HepG2 (cell line): ENCODE data around the gene PUDP. TPM values are rescaled to one million over a fixed set of nuclear protein-coding genes. Genes with fewer than 3 reads are reported as not detected.

Experiments used
- GLI4 ChIP-seq: sonication (generic); formaldehyde crosslinking; IDR thresholded peaks from 2 replicates; pipeline ENCODE4 v1.5.1; 2020; ENCODE audit warnings: missing genetic modification reagents, mild to moderate bottlenecking, moderate library complexity, borderline replicate concordance
- GLMP ChIP-seq: sonication (generic); formaldehyde crosslinking; IDR thresholded peaks from 2 replicates; pipeline ENCODE4 v1.9.0; 2021; ENCODE audit warnings: missing genetic modification reagents, mild to moderate bottlenecking, borderline replicate concordance
- NR2F6 ChIP-seq, 2 experiments: IDR thresholded peaks; 2 replicates each; pipeline ENCODE4 v1.6.1; 2016; ENCODE audit warnings: antibody characterized with exemption in 1 of 2, mild to moderate bottlenecking in 1 of 2
- RCOR2 ChIP-seq: IDR thresholded peaks from 2 replicates; pipeline ENCODE4 v1.6.1; 2016; ENCODE audit warnings: missing biosample characterization, missing genetic modification reagents
- ZBTB42 ChIP-seq: sonication (generic); formaldehyde crosslinking; IDR thresholded peaks from 2 replicates; pipeline ENCODE4 v1.5.0; 2020; ENCODE audit warnings: mild to moderate bottlenecking, missing genetic modification reagents
- ZNF354B ChIP-seq: sonication (generic); formaldehyde crosslinking; IDR thresholded peaks from 2 replicates; pipeline ENCODE4 v1.8.0; 2022; ENCODE audit warnings: mild to moderate bottlenecking, missing genetic modification reagents
- ZNF790 ChIP-seq: sonication (generic); formaldehyde crosslinking; IDR thresholded peaks from 2 replicates; pipeline ENCODE4 v1.8.0; 2022; ENCODE audit warnings: missing genetic modification reagents, mild to moderate bottlenecking, borderline replicate concordance
- polyA plus RNA-seq, 8 experiments: library from polyadenylated mRNA; depleted of rRNA in 3 of 8; stranded (reverse) in 7 of 8; unstranded in 1 of 8; fragments of >200 nt; fragmentation: Illumina TruSeq in 4 of 8; extraction: Trizol in 4 of 8; gene quantifications; 2 replicates each; pipeline versions ENCODE4 v1.2.1 to v1.2.3, GENCODE V29; 2011 to 2016; ENCODE audit warnings: low read depth in 4 of 8, missing spikeins in 1 of 8, mixed read lengths in 1 of 8; ENCODE audit not compliant: insufficient read depth in 1 of 8
- total RNA-seq, 5 experiments: library from RNA; depleted of rRNA; stranded (reverse); fragments of >200 nt; fragmentation: Illumina TruSeq; extraction: Trizol; gene quantifications; 2 replicates each; pipeline ENCODE4 v1.2.3, GENCODE V29; 2016; ENCODE audit warnings: low read depth in 1 of 5
- TF ChIP-seq, protein P1 (sequence below): sonication (generic); formaldehyde crosslinking; conservative IDR thresholded peaks from 2 replicates; pipeline ENCODE4 v1.8.0; 2022; ENCODE audit warnings: mild to moderate bottlenecking, moderate library complexity, missing genetic modification reagents
- TF ChIP-seq, protein P2 (sequence below): sonication (generic); formaldehyde crosslinking; IDR thresholded peaks from 2 replicates; pipeline ENCODE4 v1.4.0; 2020; ENCODE audit warnings: low read depth, mild to moderate bottlenecking, missing genetic modification reagents
- TF ChIP-seq, protein P3 (sequence below): sonication (generic); formaldehyde crosslinking; IDR thresholded peaks from 2 replicates; pipeline ENCODE4 v1.8.0; 2022; ENCODE audit warnings: missing genetic modification reagents, mild to moderate bottlenecking, borderline replicate concordance
- TF ChIP-seq, protein P4 (sequence below): sonication (generic); formaldehyde crosslinking; IDR thresholded peaks from 2 replicates; pipeline ENCODE4 v1.5.0; 2020; ENCODE audit warnings: missing genetic modification reagents

Gene PUDP
- total and polyA plus RNA-seq, 2 of the 13 experiments (the other 11 are each of a cell fraction or from before 2014, with no cell fraction given) = 7.5 to 23.5 TPM

DNA sequence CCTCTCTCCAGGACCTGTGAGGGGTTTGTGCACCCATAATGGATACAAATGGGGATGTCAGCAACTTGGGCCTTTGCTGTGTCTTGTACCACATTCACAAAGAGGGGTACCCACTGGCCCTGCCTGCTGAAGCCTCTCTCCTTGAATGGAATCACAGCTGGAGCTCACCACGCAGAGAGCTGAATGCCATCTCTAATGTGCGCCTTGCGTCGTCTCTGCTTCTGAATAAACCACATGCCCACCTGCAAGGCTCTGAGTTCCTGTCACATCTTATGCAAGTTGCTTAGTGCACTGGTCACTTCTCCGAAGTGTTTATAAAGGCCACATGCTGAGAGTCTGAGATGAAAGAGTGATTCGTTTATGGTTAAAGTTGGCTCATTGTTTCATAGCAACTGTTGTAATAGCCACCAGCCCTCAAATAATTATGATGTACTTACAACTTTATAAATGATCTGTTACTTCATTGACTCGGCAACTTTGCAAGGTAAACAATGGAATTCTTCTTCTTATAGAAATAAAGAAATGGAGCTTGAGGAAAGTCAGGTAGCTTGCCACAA lies 6.2 kb upstream of the PUDP start (continued):
- TF ChIP-seq GLMP (CRISPR knock-in tag) = no peak
- no peak for TF ChIP-seq ZNF790 (CRISPR knock-in tag)
- no peak for TF ChIP-seq RCOR2 (CRISPR knock-in tag)
- TF ChIP-seq ZBTB42 (CRISPR knock-in tag) = no peak
- TF ChIP-seq, protein P1, sequence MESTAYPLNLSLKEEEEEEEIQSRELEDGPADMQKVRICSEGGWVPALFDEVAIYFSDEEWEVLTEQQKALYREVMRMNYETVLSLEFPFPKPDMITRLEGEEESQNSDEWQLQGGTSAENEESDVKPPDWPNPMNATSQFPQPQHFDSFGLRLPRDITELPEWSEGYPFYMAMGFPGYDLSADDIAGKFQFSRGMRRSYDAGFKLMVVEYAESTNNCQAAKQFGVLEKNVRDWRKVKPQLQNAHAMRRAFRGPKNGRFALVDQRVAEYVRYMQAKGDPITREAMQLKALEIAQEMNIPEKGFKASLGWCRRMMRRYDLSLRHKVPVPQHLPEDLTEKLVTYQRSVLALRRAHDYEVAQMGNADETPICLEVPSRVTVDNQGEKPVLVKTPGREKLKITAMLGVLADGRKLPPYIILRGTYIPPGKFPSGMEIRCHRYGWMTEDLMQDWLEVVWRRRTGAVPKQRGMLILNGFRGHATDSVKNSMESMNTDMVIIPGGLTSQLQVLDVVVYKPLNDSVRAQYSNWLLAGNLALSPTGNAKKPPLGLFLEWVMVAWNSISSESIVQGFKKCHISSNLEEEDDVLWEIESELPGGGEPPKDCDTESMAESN = no peak
- TF ChIP-seq, protein P2, sequence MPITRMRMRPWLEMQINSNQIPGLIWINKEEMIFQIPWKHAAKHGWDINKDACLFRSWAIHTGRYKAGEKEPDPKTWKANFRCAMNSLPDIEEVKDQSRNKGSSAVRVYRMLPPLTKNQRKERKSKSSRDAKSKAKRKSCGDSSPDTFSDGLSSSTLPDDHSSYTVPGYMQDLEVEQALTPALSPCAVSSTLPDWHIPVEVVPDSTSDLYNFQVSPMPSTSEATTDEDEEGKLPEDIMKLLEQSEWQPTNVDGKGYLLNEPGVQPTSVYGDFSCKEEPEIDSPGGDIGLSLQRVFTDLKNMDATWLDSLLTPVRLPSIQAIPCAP (CRISPR knock-in tag) = no peak
- no peak for TF ChIP-seq NR2F6 (IDR thresholded peaks at IDR 0.05)
- no peak for TF ChIP-seq NR2F6 (CRISPR knock-in tag; IDR thresholded peaks at IDR 0.05)
- TF ChIP-seq GLI4 (CRISPR knock-in tag) = no peak
- TF ChIP-seq, protein P3, sequence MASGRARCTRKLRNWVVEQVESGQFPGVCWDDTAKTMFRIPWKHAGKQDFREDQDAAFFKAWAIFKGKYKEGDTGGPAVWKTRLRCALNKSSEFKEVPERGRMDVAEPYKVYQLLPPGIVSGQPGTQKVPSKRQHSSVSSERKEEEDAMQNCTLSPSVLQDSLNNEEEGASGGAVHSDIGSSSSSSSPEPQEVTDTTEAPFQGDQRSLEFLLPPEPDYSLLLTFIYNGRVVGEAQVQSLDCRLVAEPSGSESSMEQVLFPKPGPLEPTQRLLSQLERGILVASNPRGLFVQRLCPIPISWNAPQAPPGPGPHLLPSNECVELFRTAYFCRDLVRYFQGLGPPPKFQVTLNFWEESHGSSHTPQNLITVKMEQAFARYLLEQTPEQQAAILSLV (CRISPR knock-in tag) = no peak
- TF ChIP-seq, protein P4, sequence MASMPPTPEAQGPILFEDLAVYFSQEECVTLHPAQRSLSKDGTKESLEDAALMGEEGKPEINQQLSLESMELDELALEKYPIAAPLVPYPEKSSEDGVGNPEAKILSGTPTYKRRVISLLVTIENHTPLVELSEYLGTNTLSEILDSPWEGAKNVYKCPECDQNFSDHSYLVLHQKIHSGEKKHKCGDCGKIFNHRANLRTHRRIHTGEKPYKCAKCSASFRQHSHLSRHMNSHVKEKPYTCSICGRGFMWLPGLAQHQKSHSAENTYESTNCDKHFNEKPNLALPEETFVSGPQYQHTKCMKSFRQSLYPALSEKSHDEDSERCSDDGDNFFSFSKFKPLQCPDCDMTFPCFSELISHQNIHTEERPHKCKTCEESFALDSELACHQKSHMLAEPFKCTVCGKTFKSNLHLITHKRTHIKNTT (CRISPR knock-in tag) = no peak
- TF ChIP-seq ZNF354B (CRISPR knock-in tag) = no peak
